A549 (cell line): ENCODE data around the gene KIF26A. TPM values are rescaled to one million over a fixed set of nuclear protein-coding genes. Genes with fewer than 3 reads are reported as not detected.

ENCODE experiments used
- ATAC-seq, 2 experiments: fragments of 200-7000 bp in 1 of 2; fragments of >200 bp in 1 of 2; cut with Nextera tagmentation in 1 of 2; cut with Tn5 transposase in 1 of 2; 3 replicates each; pipeline versions ENCODE4 v1.8.0 to v1.9.1; 2018 to 2020; ENCODE audit warnings: mild to moderate bottlenecking in 1 of 2, moderate library complexity in 1 of 2
- CTCF ChIA-PET: fragments of 300-600 bp; sonication (Branson Sonifier 250); formaldehyde crosslinking; extraction: SDS; loops from one replicate; lab custom pipeline; 2021; ENCODE audit warnings: antibody characterized with exemption, inconsistent platforms; lab: Yijun Ruan, JAX
- POLR2A ChIA-PET: fragments of 350-600 bp; formaldehyde crosslinking; extraction: SDS; loops from one replicate; lab custom pipeline; 2021; ENCODE audit warnings: antibody characterized with exemption, inconsistent platforms; lab: Yijun Ruan, JAX
- DNase-seq, 2 experiments: peaks; one replicate each; pipeline versions ENCODE4 v3.0.0 to v3.0.0-alpha.2; 2011 to 2016; ENCODE audit warnings: low read depth in 1 of 2, low spot score in 1 of 2
- FAIRE-seq: peaks from 2 replicates; lab custom pipeline; 2011; peaks lifted over from hg19 to GRCh38; lab: Jason Lieb, UNC
- H3K27ac ChIP-seq, 2 experiments: fragments of >200 bp; sonication (Bioruptor Twin); formaldehyde crosslinking; 3 replicates each; pipeline ENCODE4 v1.5.1; 2016 to 2017
- H3K4me1 ChIP-seq: fragments of >200 bp; sonication (Bioruptor Twin); formaldehyde crosslinking; 3 replicates; pipeline ENCODE4 v1.6.1; 2016
- H3K4me2 ChIP-seq: fragments of >200 bp; sonication (Bioruptor Twin); formaldehyde crosslinking; 3 replicates; pipeline ENCODE4 v1.6.1; 2016
- H3K4me3 ChIP-seq: fragments of >200 bp; sonication (Bioruptor Twin); formaldehyde crosslinking; 3 replicates; pipeline ENCODE4 v1.5.1; 2016
- H3K9me3 ChIP-seq: fragments of >200 bp; sonication (Bioruptor Twin); formaldehyde crosslinking; 3 replicates; pipeline ENCODE4 v1.6.1; 2016
- CBX8 ChIP-seq: fragments of 200-600 bp; sonication (generic); IDR thresholded peaks from 2 replicates; pipeline ENCODE4 v1.6.1; 2016
- CEBPB ChIP-seq, 2 experiments: fragments of >200 bp in 1 of 2; sonication (Bioruptor Twin) in 1 of 2; formaldehyde crosslinking in 1 of 2; IDR thresholded peaks; 2 replicates each; pipeline ENCODE4 v1.6.1; 2012 to 2016
- ESRRA ChIP-seq: fragments of 150-350 bp; IDR thresholded peaks from 2 replicates; pipeline ENCODE4 v1.6.1; 2014; ENCODE audit warnings: mild to moderate bottlenecking, low read length, borderline replicate concordance
- FOSL2 ChIP-seq, 2 experiments: fragments of 450-650 bp in 1 of 2; fragments of >200 bp in 1 of 2; sonication (Bioruptor Twin) in 1 of 2; formaldehyde crosslinking; IDR thresholded peaks; 2 replicates each; pipeline versions ENCODE4 v1.5.0 to v1.6.1; 2016 to 2020; ENCODE audit warnings: mild to moderate bottlenecking in 1 of 2, moderate library complexity in 1 of 2
- FOXS1 ChIP-seq: fragments of 250-450 bp; sonication (Bioruptor Pico); IDR thresholded peaks from 2 replicates; pipeline ENCODE4 v1.5.0; 2020; ENCODE audit warnings: mild to moderate bottlenecking, moderate library complexity
- HEYL ChIP-seq: fragments of 250-450 bp; sonication (Bioruptor Pico); IDR thresholded peaks from 2 replicates; pipeline ENCODE4 v1.8.0; 2021; ENCODE audit warnings: mild to moderate bottlenecking, moderate library complexity
- HOXA7 ChIP-seq: fragments of 250-450 bp; sonication (Bioruptor Pico); IDR thresholded peaks from 2 replicates; pipeline ENCODE4 v1.5.0; 2020; ENCODE audit warnings: mild to moderate bottlenecking, moderate library complexity
- HOXB5 ChIP-seq: fragments of 250-450 bp; sonication (Bioruptor Pico); IDR thresholded peaks from 2 replicates; pipeline ENCODE4 v1.5.0; 2020; ENCODE audit warnings: mild to moderate bottlenecking, moderate library complexity
- JUNB ChIP-seq: fragments of >200 bp; sonication (Bioruptor Twin); formaldehyde crosslinking; IDR thresholded peaks from 2 replicates; pipeline ENCODE4 v1.6.1; 2016
- KDM1A ChIP-seq: fragments of 200-600 bp; sonication (generic); IDR thresholded peaks from 2 replicates; pipeline ENCODE4 v1.6.1; 2016; ENCODE audit warnings: low read depth, mild to moderate bottlenecking
- KDM5A ChIP-seq: fragments of 200-600 bp; sonication (generic); IDR thresholded peaks from 2 replicates; pipeline ENCODE4 v1.6.1; 2016; ENCODE audit warnings: antibody characterized with exemption, mild to moderate bottlenecking
- NPAS2 ChIP-seq: fragments of 250-450 bp; sonication (Bioruptor Pico); IDR thresholded peaks from 2 replicates; pipeline ENCODE4 v1.8.0; 2022; ENCODE audit warnings: mild to moderate bottlenecking, moderate library complexity, borderline replicate concordance
- NR3C1 ChIP-seq: fragments of >200 bp; sonication (Bioruptor Twin); formaldehyde crosslinking; IDR thresholded peaks from 3 replicates; pipeline ENCODE4 v1.6.1; 2017
- PHF8 ChIP-seq: fragments of 200-600 bp; sonication (generic); IDR thresholded peaks from 2 replicates; pipeline ENCODE4 v1.6.1; 2016; ENCODE audit warnings: low read depth, mild to moderate bottlenecking, antibody characterized with exemption, moderate library complexity, borderline replicate concordance
- POLR2A ChIP-seq: IDR thresholded peaks from 2 replicates; pipeline ENCODE4 v1.6.1; 2012; ENCODE audit warnings: mild to moderate bottlenecking, low read length
- POLR2AphosphoS2 ChIP-seq: conservative IDR thresholded peaks from 2 replicates; pipeline ENCODE4 v1.6.1; 2012; ENCODE audit warnings: low read length, improper control_type of control experiment, inconsistent platforms
- ZC3H11A ChIP-seq: fragments of 450-650 bp; IDR thresholded peaks from 2 replicates; pipeline ENCODE4 v1.6.1; 2014; ENCODE audit warnings: antibody characterized with exemption, mild to moderate bottlenecking
- ZFP36 ChIP-seq: fragments of 450-650 bp; IDR thresholded peaks from 2 replicates; pipeline ENCODE4 v1.6.1; 2014; ENCODE audit warnings: borderline replicate concordance; ENCODE audit not compliant: partially characterized antibody
- ZNF302 ChIP-seq: fragments of 250-450 bp; sonication (Bioruptor Pico); IDR thresholded peaks from 2 replicates; pipeline ENCODE4 v1.9.0; 2021; ENCODE audit warnings: inconsistent platforms, mild to moderate bottlenecking, moderate library complexity
- ZSCAN20 ChIP-seq: fragments of 250-450 bp; sonication (Bioruptor Pico); IDR thresholded peaks from 2 replicates; pipeline ENCODE4 v1.8.0; 2022; ENCODE audit warnings: mild to moderate bottlenecking, moderate library complexity
- WGBS: methylation state at CpG from one replicate; pipeline ENCODE4 v1.1.6; 2017; ENCODE audit errors: missing lambda C conversion rate; 5-methylcytosine and 5-hydroxymethylcytosine counted together
- polyA plus RNA-seq, 4 experiments: library from polyadenylated mRNA; depleted of rRNA in 3 of 4; stranded (reverse); fragments of >200 nt; fragmentation: RNase III in 1 of 4; extraction: RNeasy Plus Mini Kit Qiagen cat#74134 plus additional on column Dnase treatment in 1 of 4; gene quantifications; 2 replicates in 3 of 4; 3 replicates in 1 of 4; pipeline ENCODE4 v1.2.3, GENCODE V29; 2011 to 2017
- TF ChIP-seq, protein P1 (sequence below): fragments of >200 bp; sonication (Bioruptor Twin); formaldehyde crosslinking; IDR thresholded peaks from 3 replicates; pipeline ENCODE4 v1.5.1; 2016
- TF ChIP-seq, protein P2 (sequence below): IDR thresholded peaks from 2 replicates; pipeline ENCODE4 v1.6.1; 2012
- TF ChIP-seq, protein P3 (sequence below): IDR thresholded peaks from 2 replicates; pipeline ENCODE4 v1.6.1; 2012; ENCODE audit warnings: low read depth, borderline replicate concordance
- TF ChIP-seq, protein P4 (sequence below): fragments of 200-600 bp; sonication (generic); IDR thresholded peaks from 2 replicates; pipeline ENCODE4 v1.6.1; 2016; ENCODE audit warnings: antibody characterized with exemption, mild to moderate bottlenecking, moderate library complexity
- TF ChIP-seq, protein P5 (sequence below): IDR thresholded peaks from 2 replicates; pipeline ENCODE4 v1.6.1; 2012
- TF ChIP-seq, protein P6 (sequence below): fragments of >200 bp; sonication (Bioruptor Twin); formaldehyde crosslinking; IDR thresholded peaks from 3 replicates; pipeline ENCODE4 v1.6.1; 2016

KIF26A gene
- polyA plus RNA-seq, 2 of the 4 experiments (the other 2 are of a cell fraction), result 0.28 to 2.3 TPM

DNA sequence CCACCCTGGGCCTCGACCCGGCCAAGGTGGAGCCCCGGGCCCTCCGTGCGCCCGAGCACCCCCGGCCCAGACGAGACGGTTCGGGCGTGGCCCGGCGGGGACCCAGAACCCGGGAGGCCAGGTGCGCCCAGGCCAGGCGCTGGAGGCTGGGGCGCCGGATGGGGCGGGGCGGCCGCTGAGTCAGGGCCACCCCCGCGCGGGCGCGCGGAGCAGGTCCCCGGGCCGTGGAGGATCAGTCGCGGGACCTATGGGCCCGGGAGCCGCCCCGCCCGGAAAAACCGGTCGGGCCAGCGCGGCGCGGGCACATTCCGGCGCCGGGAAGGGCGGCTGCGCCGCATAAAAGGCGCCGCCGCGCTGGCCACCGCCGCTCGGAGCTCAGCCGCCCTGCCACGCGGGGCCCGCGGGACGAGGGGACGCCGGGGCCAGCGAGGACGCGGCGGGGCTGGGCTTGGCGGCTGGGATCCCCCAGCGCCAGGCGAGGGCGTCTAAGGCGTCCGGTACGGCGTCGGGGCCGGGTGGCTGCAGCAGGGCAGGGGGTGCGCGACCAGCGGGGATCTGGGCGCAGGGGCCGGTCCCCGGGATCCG is 21.5 kb upstream of the KIF26A start:
- peak overlapping the region; percentile 54 for H3K4me3 ChIP-seq
- POLR2A ChIA-PET, result no interaction called here
- H3K4me2 ChIP-seq, result peak overlapping the region; percentile 96
- H3K27ac ChIP-seq, result peak overlapping the region; percentile 31 to 72; a peak in 5 of 6 replicates
- peaks cover 5% of the 10 kb centered on the region; the same call in 2 of the 3 replicates for H3K4me1 ChIP-seq
- ATAC-seq, result no peak
- WGBS, result 10% methylated on average over 7 of the region's 83 CpGs
- DNase-seq, result no peak
- no peak for TF ChIP-seq HEYL (CRISPR knock-in tag)
- TF ChIP-seq POLR2A, result no peak
- TF ChIP-seq NR3C1, result no peak
- TF ChIP-seq ESRRA, result no peak
- no peak for TF ChIP-seq CEBPB (IDR thresholded peaks at IDR 0.05)
- TF ChIP-seq, protein P1, sequence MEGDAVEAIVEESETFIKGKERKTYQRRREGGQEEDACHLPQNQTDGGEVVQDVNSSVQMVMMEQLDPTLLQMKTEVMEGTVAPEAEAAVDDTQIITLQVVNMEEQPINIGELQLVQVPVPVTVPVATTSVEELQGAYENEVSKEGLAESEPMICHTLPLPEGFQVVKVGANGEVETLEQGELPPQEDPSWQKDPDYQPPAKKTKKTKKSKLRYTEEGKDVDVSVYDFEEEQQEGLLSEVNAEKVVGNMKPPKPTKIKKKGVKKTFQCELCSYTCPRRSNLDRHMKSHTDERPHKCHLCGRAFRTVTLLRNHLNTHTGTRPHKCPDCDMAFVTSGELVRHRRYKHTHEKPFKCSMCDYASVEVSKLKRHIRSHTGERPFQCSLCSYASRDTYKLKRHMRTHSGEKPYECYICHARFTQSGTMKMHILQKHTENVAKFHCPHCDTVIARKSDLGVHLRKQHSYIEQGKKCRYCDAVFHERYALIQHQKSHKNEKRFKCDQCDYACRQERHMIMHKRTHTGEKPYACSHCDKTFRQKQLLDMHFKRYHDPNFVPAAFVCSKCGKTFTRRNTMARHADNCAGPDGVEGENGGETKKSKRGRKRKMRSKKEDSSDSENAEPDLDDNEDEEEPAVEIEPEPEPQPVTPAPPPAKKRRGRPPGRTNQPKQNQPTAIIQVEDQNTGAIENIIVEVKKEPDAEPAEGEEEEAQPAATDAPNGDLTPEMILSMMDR, result no peak
- TF ChIP-seq, protein P2, sequence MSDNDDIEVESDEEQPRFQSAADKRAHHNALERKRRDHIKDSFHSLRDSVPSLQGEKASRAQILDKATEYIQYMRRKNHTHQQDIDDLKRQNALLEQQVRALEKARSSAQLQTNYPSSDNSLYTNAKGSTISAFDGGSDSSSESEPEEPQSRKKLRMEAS, result no peak
- no peak for TF ChIP-seq ZSCAN20 (CRISPR knock-in tag)
- TF ChIP-seq PHF8, result no peak
- TF ChIP-seq CBX8, result no peak
- no peak for TF ChIP-seq KDM1A
- no peak for TF ChIP-seq HOXA7 (CRISPR knock-in tag)
- TF ChIP-seq FOXS1 (CRISPR knock-in tag), result no peak
- TF ChIP-seq HOXB5, result no peak
- TF ChIP-seq, protein P3, sequence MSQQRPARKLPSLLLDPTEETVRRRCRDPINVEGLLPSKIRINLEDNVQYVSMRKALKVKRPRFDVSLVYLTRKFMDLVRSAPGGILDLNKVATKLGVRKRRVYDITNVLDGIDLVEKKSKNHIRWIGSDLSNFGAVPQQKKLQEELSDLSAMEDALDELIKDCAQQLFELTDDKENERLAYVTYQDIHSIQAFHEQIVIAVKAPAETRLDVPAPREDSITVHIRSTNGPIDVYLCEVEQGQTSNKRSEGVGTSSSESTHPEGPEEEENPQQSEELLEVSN, result no peak
- TF ChIP-seq, all 56 proteins: peak for 0
- H3K9me3 ChIP-seq, result no peaks in the 10 kb centered on the region
- FAIRE-seq, result no peak
- CTCF ChIA-PET, result interaction anchor here (0.9 to 4.6 kb wide), 2 partner anchors 22 to 617 kb away, joined by 3 to 19 read pairs; no protein-coding TSS in a partner anchor

DNA sequence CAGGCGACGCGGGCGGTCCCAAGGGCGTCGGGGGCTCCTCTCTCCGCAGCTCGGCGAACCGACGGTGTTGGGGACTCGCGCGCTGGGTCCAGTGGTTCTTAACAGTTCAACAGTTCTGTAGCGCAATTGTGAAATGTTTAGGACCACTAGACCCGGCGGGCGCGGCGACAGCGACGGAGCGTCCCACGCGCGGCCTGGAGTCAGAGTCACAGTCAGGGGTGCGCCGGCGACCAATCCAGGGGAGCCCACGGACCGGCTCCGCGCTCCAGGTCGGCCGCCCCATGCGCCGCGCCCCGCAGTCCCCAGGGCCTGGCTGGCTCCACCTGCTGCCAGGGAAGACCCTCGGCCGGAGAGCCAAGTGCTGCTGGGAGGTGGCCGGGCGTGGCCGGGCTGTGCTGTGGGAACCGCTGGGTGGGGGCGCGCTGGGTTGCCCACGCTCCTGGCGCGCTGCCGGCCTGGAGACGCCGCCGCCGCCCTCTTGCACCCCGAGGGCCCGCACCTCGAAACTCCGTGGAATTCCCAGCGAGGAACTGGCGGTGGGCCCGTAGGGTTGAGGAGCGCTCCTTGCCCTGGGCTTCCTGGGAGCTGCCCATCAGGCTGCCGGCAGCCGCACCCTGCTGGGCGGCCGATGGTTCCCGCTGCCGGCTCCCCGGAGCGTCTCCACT is 20.9 kb upstream of the KIF26A start:
- Histone ChIP-seq H3K4me3 (peak overlapping the region; percentile 54; the same call in 2 of the 3 replicates), H3K4me1 (peaks cover 5% of the 10 kb centered on the region; the same call in 2 of the 3 replicates), H3K9me3 (no peaks in the 10 kb centered on the region), H3K27ac (peak overlapping the region in 1 of 2 experiments; percentile 72; a peak in 3 of 6 replicates), H3K4me2 (peak overlapping the region; percentile 96)
- ChIA-PET POLR2A (no interaction called here), CTCF (interaction anchor here (0.9 to 4.6 kb wide), 5 partner anchors 11 to 616 kb away, joined by 3 to 19 read pairs (median 3); no protein-coding TSS in a partner anchor)
- 31% methylated on average over 41 of the region's 71 CpGs for WGBS
- FAIRE-seq (no peak), ATAC-seq (peak in 1 of 2 experiments; percentile 10; a peak in 1 of 6 replicates), DNase-seq (no peak)
- TF ChIP-seq CBX8 (no peak), ZNF302 (CRISPR knock-in tag) (no peak), ESRRA (no peak), KDM1A (no peak), ZC3H11A (no peak), ZFP36 (no peak), NPAS2 (CRISPR knock-in tag) (no peak), KDM5A (no peak), JUNB (no peak), POLR2AphosphoS2 (no peak), FOSL2 (IDR thresholded peaks at IDR 0.05) (no peak), FOSL2 (CRISPR knock-in tag; IDR thresholded peaks at IDR 0.05) (no peak)
- TF ChIP-seq, protein P2, result no peak
- TF ChIP-seq, protein P4, sequence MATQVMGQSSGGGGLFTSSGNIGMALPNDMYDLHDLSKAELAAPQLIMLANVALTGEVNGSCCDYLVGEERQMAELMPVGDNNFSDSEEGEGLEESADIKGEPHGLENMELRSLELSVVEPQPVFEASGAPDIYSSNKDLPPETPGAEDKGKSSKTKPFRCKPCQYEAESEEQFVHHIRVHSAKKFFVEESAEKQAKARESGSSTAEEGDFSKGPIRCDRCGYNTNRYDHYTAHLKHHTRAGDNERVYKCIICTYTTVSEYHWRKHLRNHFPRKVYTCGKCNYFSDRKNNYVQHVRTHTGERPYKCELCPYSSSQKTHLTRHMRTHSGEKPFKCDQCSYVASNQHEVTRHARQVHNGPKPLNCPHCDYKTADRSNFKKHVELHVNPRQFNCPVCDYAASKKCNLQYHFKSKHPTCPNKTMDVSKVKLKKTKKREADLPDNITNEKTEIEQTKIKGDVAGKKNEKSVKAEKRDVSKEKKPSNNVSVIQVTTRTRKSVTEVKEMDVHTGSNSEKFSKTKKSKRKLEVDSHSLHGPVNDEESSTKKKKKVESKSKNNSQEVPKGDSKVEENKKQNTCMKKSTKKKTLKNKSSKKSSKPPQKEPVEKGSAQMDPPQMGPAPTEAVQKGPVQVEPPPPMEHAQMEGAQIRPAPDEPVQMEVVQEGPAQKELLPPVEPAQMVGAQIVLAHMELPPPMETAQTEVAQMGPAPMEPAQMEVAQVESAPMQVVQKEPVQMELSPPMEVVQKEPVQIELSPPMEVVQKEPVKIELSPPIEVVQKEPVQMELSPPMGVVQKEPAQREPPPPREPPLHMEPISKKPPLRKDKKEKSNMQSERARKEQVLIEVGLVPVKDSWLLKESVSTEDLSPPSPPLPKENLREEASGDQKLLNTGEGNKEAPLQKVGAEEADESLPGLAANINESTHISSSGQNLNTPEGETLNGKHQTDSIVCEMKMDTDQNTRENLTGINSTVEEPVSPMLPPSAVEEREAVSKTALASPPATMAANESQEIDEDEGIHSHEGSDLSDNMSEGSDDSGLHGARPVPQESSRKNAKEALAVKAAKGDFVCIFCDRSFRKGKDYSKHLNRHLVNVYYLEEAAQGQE, result no peak
- TF ChIP-seq, protein P5, sequence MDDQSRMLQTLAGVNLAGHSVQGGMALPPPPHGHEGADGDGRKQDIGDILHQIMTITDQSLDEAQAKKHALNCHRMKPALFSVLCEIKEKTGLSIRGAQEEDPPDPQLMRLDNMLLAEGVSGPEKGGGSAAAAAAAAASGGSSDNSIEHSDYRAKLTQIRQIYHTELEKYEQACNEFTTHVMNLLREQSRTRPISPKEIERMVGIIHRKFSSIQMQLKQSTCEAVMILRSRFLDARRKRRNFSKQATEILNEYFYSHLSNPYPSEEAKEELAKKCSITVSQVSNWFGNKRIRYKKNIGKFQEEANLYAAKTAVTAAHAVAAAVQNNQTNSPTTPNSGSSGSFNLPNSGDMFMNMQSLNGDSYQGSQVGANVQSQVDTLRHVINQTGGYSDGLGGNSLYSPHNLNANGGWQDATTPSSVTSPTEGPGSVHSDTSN, result no peak
- TF ChIP-seq, protein P6, sequence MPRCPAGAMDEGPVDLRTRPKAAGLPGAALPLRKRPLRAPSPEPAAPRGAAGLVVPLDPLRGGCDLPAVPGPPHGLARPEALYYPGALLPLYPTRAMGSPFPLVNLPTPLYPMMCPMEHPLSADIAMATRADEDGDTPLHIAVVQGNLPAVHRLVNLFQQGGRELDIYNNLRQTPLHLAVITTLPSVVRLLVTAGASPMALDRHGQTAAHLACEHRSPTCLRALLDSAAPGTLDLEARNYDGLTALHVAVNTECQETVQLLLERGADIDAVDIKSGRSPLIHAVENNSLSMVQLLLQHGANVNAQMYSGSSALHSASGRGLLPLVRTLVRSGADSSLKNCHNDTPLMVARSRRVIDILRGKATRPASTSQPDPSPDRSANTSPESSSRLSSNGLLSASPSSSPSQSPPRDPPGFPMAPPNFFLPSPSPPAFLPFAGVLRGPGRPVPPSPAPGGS, result no peak
